ENCODE data around the gene PTBP1. TPM values are rescaled to one million over a fixed set of nuclear protein-coding genes. Genes with fewer than 3 reads are reported as not detected.

PTBP1 gene
- 712 and 748 TPM in 2 replicates for total RNA-seq (2021)
- long read RNA-seq, transcript PTBP1-201 (14 exons, 3,155 nt) = minor isoform, 365 of 1,642 reads
- long read RNA-seq, transcript PTBP1-206 (4 exons, 1,217 nt) = minor isoform, 13 of 1,642 reads
- long read RNA-seq, transcript PTBP1-204 (15 exons, 3,185 nt) = minor isoform, 15 of 1,642 reads
- long read RNA-seq, transcript PTBP1-203 (15 exons, 3,598 nt) = major isoform, 756 of 1,642 reads
- long read RNA-seq, partial matches to known transcripts = 396 of 1,642 reads
- long read RNA-seq, other reads (novel, unspliced or antisense) = 89 of 1,642 reads

- Histone ChIP-seq H3K4me2 (ENCODE audit: insufficient read depth, insufficient read length, low read length) (peak within 1 kb of the TSS; percentile 89), H2BK15ac (ENCODE audit: low read depth, low read length) (no peak within 1 kb of the TSS), H3K23me2 (ENCODE audit: insufficient read length, low read depth, low read length, poor library complexity, severe bottlenecking) (peaks cover 9% of the 10 kb centered on the region), H3K27me3 (ENCODE audit: insufficient read depth, low read length) (no peaks in the 10 kb centered on the region), H4K20me1 (ENCODE audit: control insufficient read depth, insufficient read depth, insufficient read length) (peaks cover 4% of the 10 kb centered on the region), H3K79me2 (ENCODE audit: insufficient read depth, low read length) (peaks cover 38% of the 10 kb centered on the region), H4K5ac (ENCODE audit: insufficient read length, low read depth, low read length) (no peak within 1 kb of the TSS), H2AFZ (ENCODE audit: low read length) (no peak within 1 kb of the TSS), H3K18ac (ENCODE audit: insufficient read length, low read depth, low read length) (peak within 1 kb of the TSS; percentile 31), H4K91ac (ENCODE audit: insufficient read length, low read depth, low read length) (no peak within 1 kb of the TSS), H2BK120ac (ENCODE audit: low read depth, low read length, poor library complexity, severe bottlenecking) (no peak within 1 kb of the TSS), H3K14ac (ENCODE audit: insufficient read depth, low read length) (peak within 1 kb of the TSS; percentile 77), H3K9ac (ENCODE audit: extremely low read depth, insufficient read length, low read length) (peak within 1 kb of the TSS; percentile 95), H2BK12ac (ENCODE audit: insufficient read length, low read depth, low read length) (no peak within 1 kb of the TSS), H2BK20ac (ENCODE audit: low read depth, low read length, poor library complexity, severe bottlenecking) (no peak within 1 kb of the TSS), H3K9me3 (ENCODE audit: control insufficient read depth, low read depth, low read length) (no peaks in the 10 kb centered on the region), H3K4ac (ENCODE audit: low read depth, low read length) (no peak within 1 kb of the TSS), H3K79me1 (ENCODE audit: insufficient read depth, low read depth, low read length, poor library complexity, severe bottlenecking) (peaks cover 3% of the 10 kb centered on the region), H2AK5ac (ENCODE audit: insufficient read length, low read length) (no peak within 1 kb of the TSS), H3K27ac (ENCODE audit: insufficient read length, low read depth, low read length) (no peak within 1 kb of the TSS), H2BK5ac (ENCODE audit: insufficient read length, low read length) (no peak within 1 kb of the TSS), H3K4me1 (ENCODE audit: insufficient read depth, low read length) (no peaks in the 10 kb centered on the region; the same call in 1 of the 2 replicates), H3K56ac (ENCODE audit: insufficient read length, low read depth, low read length) (no peak within 1 kb of the TSS), H3K23ac (ENCODE audit: insufficient read length, low read depth, low read length) (no peak within 1 kb of the TSS), H4K8ac (replicated peaks; ENCODE audit: insufficient read length, low read depth, low read length) (no peak within 1 kb of the TSS), H3T11ph (ENCODE audit: low read length) (no peak within 1 kb of the TSS)
- no peak for TF ChIP-seq CTCF (conservative IDR thresholded peaks at IDR 0.05)
- H3K4me3 Mint-ChIP-seq = peak within 1 kb of the TSS; percentile 91 to 93
- peak; percentile 100 for DNase-seq
- WGBS (ENCODE audit: extremely low coverage, insufficient read length, low lambda C conversion rate) = no CpG with 5 or more reads among the region's 83 CpGs
- no peaks in the 10 kb centered on the region; a peak in 1 of 5 replicates for H3K9me3 Mint-ChIP-seq
- H3K27me3 Mint-ChIP-seq (ENCODE audit: low read depth) = no peaks in the 10 kb centered on the region
- H3K4me1 Mint-ChIP-seq = peaks cover 21 to 33% of the 10 kb centered on the region in 2 experiments
- peak within 1 kb of the TSS; percentile 95 to 98 (median 97); a peak in 6 of 7 replicates for H3K27ac Mint-ChIP-seq
- peaks cover 23 to 33% (median 33%) of the 10 kb centered on the region in 3 experiments; a peak in 6 of 7 replicates for H3K36me3 Mint-ChIP-seq (ENCODE audit: insufficient read depth in 1 of 3, low read depth in 3 of 3)
Observed at GRCh38 chr19:796692-797527, at the start of gene PTBP1. Gene PTBP1, plus strand, starts transcription at chr19:797452. Its CDS starts 46 bp downstream, at chr19:797498.

All from H9 (cell line).